NCI-H187 (cell line): ENCODE measurements around the gene GOLGA1.
"Not testable (repeated sequence)": the region's sequence is repeated elsewhere in the genome, so short reads cannot be mapped to it uniquely, and the experiment has no call there.

Experiments
- DNase-seq, 2 experiments: peaks; one replicate each; lab custom pipeline; 2025; lab: John Stamatoyannopoulos, UW

Gene GOLGA1

DNA sequence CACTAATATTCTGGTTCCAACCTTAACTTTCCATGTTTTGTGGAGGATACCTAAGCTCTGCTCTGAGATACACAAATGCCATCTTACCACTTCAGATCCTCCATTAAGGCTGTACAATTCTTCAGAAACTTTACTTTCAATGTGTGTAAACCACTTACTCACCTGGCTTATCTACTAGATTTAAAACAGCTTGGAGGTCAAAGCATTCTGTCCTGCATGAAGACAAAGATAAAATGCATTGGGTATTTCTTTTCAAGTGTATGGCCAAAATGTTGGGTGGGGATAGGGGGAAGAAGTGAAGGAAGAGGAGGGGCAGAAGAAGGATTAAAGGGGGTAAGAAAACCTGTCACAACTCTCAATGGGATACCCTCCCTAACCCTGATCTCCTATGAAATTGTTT, 939 bp downstream of the GOLGA1 start:
- no peak for DNase-seq

GRCh38 chr9:124934290-124934689, 6.6 kb downstream of the GOLGA1 start:
- DNase-seq = no peak

DNA sequence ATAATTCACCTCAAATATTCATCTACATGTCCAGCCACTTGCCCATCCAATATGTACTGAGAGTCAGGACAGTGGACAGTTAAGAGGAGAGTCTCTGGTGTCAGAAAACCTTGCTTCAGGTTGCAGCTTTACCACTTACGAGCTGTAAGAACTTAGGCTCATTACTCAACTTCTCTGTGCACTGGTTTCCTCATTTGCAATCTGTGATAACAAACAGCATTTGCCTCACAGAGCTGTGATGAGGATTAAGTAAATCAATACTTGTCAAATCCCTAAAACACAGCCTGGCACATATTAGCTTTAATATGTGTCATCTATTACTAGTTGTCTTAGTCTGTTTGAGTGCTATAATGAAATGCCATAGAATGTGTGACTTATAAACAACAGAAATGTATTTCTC, 8.6 kb downstream of the GOLGA1 start:
- DNase-seq = no peak

DNA sequence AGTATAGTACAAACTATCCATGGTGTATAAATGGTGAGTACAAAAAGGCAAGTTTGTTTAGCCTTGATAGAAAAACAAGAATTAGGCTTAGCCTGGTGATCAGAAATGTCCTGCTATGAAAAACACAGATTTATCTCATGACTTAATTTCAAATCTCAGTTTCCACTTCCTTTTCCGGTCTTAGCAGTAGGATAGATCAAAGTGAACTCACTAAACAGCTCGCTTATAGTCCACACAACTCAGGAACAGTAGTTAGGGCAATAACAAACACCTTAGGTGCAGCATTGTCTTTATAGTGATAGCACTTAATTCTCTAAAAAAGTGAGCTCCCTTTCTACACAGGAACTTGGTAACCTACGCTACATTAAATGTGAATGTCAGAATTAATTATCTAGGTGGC, 11.4 kb downstream of the GOLGA1 start:
- no peak for DNase-seq

DNA sequence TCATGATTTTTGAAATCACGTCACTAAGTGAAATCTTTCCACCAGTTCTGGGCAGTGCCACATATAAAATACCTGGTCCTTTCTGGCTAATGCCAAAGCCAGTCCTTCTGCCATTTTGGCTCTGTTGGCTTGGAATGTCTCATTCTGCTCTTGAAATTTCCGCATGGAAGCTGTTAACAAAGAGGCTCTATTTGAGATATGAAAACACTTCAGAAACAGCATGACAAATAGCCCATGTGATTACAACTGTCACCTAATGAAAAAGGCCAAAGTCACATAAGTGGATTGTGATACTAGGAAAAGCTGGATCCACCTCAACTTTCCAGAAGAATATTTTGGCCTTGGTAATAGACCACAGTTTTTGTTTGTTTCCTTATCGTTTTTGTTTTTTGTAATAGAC, 12.8 kb downstream of the GOLGA1 start:
- DNase-seq = no peak

DNA sequence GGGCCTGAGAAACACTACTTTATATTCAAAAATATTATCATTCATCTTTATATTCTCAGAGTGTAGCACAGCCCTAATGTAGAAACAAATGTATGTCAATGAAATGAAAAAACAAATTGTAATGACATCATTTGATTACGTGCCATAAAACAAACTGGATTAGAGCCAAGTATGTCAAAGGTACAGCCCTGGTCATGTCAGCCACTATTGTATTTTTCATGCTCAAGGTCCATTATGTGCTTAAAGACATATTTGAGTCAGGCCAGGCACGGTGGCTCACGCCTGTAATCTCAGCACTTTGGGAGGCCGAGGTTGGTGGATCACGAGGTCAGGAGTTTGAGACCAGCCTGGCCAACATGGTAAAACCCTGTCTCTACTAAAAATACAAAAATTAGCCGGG, 20.5 kb downstream of the GOLGA1 start:
- DNase-seq = not testable (repeated sequence)

DNA sequence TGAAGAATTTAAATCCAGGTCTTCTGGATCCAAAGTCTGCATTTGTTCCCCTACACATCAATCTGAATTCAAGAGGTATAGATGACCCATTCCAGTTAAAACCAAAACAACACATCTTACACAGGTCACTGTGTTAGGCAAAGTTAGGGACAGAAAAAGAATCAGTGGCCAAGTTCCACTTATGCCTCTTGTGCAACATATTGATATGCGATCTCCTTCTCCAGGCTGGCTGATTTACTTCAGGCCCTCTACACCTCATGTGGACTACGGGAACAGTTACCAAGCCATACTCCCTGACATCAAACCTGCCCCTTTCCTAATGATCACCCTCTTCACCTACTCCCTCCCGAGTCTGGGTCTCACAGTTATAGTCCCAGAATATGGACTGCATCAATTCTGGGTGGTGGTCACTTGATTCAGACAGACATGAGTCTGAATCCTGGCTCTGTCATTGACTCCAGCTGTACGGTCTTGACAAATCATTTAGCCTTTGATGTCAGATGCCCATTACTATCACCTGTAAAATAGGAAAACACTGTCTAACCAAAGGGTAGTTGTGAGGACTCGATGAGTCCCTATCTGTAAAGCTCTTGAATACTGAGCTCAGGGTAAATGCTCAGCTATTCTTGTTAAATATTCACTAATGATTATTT, 26.0 kb downstream of the GOLGA1 start:
- DNase-seq = no peak

DNA sequence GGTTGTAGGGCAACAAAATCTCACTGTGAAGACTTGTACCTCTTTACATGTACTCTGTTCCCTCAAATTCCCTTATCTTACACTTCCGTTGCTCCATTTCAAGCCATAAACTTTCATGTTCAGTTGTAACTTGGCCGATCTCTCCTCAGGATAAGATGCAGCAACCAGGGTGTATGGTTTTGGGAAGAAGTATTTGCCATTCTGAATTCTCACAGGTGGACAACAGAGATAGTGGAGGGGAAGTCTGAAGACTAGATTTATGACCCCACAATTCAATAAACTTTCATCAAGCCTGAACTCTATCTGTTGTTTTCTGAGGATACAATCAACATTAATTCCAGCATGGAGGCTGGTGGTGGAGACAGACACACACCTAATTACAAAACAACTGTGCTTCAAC, 27.5 kb downstream of the GOLGA1 start:
- no peak for DNase-seq

- no peak for DNase-seq
Observed at GRCh38 chr9:124911766-124912165, 29.1 kb downstream of the GOLGA1 start.

DNA sequence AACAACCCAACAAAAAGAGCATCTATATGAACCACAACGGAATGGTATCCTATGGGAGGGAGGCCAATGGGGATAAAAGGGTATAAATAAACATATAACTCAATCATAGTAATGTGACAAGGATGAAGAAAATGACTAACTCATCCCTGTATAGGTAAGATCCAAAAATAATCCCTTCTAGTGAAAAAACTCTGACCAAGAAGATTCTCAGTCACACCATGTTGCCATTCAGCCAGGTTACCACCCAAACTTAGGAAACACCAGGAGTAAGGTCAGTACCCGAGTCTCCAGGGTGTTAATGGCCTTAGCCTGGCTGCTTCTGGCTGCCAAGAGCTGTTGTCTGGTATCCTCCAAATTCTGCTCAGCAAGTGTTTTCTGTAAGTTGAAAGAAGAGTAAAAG, 32.8 kb downstream of the GOLGA1 start:
- no peak for DNase-seq

GRCh38 chr9:124906966-124907365, 33.9 kb downstream of the GOLGA1 start:
- no peak for DNase-seq

DNA sequence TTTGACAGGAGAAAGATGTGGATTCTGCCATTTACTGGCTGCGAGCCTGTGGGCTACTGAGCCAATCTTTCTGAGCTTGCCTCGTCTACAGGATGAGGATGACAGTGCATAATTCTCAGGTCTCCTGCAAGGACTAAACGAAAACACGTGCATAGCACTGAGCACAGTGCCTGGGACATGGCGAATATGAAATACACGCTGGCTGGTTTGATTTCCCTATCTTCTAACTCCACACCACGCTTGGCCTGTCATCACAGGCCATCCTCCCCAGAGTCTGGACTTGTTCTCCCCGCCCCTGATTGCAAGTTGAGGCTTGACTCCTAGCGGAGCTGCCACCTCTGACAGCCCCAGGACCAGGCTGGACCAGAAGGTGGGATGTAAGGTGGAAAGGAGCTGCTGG, 41.0 kb downstream of the GOLGA1 start:
- DNase-seq = no peak

GRCh38 chr9:124897570-124898460, 43.1 kb downstream of the GOLGA1 start:
- DNase-seq = no peak

DNA sequence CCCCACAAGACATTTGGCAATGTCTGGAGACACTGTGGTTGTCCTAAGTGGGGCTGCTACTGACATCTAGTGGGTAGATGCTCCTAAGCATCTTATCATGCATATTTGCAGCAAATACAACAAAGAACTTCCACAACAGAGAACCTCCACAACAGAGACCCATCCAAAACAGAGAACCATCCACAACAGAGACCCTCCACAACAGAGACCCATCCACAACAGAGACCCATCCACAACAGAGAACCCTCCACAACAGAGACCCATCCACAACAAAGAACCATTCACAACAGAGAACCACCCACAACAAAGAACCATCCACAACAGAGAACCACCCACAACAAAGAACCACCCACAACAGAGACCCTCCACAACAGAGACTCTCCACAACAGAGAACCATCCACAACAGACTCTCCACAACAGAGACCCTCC, 46.1 kb downstream of the GOLGA1 start:
- no peak for DNase-seq

DNA sequence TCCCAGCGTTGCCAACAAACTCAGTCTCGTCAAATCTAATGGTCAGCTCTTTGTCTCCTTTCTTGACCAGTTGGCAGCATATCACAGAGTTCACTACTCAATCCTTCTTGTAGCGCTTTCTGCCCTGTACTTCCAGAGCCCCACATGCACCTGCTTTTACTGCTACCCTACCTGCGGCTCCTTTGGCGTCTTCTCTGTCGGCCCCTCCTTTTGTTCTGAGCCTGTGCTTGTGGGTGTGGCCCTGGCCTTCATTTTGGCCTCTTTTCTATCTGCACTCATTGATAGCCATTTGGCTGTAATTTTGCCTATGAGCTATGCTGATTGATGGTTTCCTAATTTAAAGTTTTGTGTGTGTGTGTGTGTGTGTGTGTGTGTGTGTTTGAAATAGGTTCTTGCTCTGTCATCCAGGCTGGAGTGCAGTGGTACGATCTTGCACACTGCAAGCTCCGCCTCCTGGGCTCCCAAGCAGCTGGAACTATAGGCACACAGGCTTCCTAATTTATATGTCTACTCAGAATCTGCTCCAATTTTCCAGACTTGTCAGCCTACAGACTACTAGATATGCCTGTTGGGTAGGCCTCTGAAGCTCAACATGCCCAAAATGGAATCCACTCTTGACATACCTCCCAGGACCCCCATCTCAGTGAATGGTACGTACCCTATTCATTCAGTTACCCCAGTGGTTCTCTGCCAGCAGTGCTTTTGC, 46.7 kb downstream of the GOLGA1 start:
- no peak for DNase-seq

GRCh38 chr9:124890179-124890578, 50.7 kb downstream of the GOLGA1 start:
- DNase-seq = no peak

- DNase-seq = no peak
Observed at GRCh38 chr9:124889006-124889405, 51.9 kb downstream of the GOLGA1 start.

GRCh38 chr9:124887832-124888231, 53.1 kb downstream of the GOLGA1 start:
- no peak for DNase-seq

- no peak for DNase-seq
Observed at GRCh38 chr9:124886866-124887492, 53.9 kb downstream of the GOLGA1 start.

DNA sequence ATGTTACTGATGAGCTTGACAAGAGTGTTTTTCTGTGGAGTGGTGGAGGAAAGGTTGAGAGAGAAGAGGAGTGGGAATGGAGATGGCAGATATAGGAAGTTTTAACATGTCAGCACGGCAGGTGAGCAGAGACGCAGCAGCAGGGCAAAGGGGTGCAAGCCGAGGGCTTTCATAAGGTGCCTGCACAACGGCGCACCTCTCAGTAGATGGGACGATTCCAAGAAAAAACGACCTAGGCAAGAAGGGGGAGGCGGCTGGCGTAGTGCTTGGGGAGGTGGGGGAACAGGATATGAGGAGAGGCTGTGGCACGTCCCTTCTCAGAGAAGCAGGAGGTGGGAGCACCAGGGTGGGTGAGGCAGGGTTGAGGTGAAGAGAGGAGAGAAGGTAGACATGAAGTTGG, 54.4 kb downstream of the GOLGA1 start:
- DNase-seq = no peak

DNA sequence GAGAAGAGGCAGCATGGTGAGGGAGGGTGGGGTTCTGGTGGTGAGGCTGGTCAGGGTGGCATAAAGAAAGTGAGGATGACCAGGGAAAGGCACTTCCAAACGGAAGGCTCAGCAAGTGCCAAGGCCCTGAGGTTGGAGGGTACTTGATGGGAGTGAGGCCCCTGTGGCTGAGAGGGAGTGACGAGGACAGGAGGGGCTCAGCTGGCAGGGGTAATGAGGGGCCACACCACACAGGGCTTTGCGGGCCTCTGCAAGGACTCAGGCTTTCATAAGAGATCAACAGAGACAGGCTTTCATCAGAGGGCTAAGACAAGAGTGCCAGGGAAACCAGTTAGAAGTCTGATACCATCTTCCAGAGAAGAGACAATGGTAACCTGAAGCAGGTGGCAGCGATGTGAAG, 55.3 kb downstream of the GOLGA1 start:
- no peak for DNase-seq

DNA sequence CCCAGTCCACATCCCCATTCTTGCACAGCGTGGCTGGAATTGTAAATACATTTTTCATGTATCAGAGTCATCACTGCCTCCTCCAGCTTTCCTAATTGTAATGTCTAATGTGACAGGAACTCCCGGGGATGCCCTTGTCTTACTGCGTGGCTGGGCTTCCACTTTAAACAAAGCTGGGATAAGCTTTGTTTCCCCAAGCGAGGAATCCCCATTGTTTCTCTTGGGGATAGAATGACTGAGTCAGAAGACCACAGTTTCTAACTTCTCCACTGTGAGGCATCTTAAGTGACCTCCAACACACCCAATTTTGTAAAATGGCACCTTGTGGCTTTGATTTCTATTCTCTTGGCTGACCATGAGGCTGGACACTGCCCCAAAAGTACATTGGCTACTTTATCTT, 56.5 kb downstream of the GOLGA1 start:
- no peak for DNase-seq
